ENCODE data around the gene COL5A3. TPM values are rescaled to one million over a fixed set of nuclear protein-coding genes. Genes with fewer than 3 reads are reported as not detected.

The COL5A3 gene
- total RNA-seq, 1 donor from 2014 or later: 68.7 TPM

DNA sequence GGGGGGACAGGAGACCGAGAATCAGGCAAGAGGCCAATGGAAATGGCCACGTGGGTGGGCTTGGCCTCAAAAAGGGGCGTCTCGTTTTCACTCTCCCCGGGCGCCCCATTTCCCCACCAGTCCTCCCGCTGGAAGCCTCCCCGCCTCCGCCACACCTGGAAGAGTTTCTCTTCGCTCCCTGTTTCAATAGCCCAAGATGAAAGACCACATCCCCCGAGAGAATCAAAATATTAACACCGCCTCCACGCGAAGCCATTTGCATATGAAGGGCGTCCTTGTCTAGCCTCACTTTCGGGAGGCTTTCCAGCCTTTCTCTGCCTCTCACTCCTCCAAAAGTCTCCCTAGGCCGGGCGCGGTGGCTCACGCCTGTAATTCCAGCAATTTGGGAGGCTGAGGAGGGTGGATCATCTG lies 73.3 kb downstream of the COL5A3 start:
- no peak for DNase-seq (ENCODE audit: extremely low spot score, unreplicated experiment)
- TF ChIP-seq, protein P1, sequence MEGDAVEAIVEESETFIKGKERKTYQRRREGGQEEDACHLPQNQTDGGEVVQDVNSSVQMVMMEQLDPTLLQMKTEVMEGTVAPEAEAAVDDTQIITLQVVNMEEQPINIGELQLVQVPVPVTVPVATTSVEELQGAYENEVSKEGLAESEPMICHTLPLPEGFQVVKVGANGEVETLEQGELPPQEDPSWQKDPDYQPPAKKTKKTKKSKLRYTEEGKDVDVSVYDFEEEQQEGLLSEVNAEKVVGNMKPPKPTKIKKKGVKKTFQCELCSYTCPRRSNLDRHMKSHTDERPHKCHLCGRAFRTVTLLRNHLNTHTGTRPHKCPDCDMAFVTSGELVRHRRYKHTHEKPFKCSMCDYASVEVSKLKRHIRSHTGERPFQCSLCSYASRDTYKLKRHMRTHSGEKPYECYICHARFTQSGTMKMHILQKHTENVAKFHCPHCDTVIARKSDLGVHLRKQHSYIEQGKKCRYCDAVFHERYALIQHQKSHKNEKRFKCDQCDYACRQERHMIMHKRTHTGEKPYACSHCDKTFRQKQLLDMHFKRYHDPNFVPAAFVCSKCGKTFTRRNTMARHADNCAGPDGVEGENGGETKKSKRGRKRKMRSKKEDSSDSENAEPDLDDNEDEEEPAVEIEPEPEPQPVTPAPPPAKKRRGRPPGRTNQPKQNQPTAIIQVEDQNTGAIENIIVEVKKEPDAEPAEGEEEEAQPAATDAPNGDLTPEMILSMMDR (IDR thresholded peaks at IDR 0.05): no peak

DNA sequence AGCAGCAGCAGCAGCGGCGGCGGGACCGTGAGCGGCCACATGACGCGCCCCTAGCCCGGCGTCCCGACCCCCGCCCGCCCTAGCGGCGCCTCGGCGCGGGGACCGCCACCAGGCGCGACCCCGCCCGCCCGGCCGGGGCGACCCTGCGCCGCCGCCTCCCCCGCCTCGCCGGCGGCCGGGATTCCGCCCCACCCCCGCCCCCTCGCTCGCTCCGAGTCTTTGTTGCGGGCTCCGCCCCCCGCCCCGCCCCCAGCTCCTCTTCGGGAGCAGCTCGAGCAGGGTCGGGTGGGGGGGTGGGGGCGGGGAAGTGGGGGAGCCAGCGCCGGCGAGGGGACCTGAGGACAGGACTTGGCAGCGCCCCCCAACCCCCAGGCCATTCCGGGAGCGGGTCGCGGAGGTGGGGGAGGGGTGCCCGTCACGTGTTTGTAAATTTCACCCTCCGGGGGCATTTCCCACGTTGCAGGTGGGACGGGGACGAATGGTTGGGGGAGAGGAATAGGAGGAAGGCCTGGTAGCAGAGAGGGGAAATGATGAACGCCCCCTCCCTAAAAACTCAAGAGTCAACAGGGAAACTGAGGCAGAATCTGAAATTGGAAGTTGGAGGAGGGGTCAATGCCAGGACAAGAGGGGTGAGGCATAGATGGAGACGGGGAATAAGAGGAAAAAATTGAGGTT lies 73.8 kb downstream of the COL5A3 start, which contains the start of gene OLFM2:
TSS of gene OLFM2 (minus strand) at position 190 of the 675 bp plus-strand sequence. CDS start at position 41, 149 bp downstream.
- Mint-ChIP-seq H3K36me3 (ENCODE audit: unreplicated experiment) (peaks cover 3% of the 10 kb centered on the region), H3K4me1 (ENCODE audit: unreplicated experiment) (peaks cover 46% of the 10 kb centered on the region), H3K9me3 (ENCODE audit: unreplicated experiment) (peaks cover under 1% of the 10 kb centered on the region), H3K27me3 (ENCODE audit: unreplicated experiment) (no peaks in the 10 kb centered on the region), H3K27ac (ENCODE audit: unreplicated experiment) (peak within 1 kb of the TSS; percentile 93), H3K4me3 (ENCODE audit: unreplicated experiment) (peak within 1 kb of the TSS; percentile 97)
- DNase-seq (ENCODE audit: extremely low spot score, unreplicated experiment): no peak
- TF ChIP-seq, protein P1 (IDR thresholded peaks at IDR 0.05): no peak

More for the DNA sequence above, 73.3 kb downstream of the COL5A3 start:
- H3K27me3 Mint-ChIP-seq (ENCODE audit: unreplicated experiment): no peaks in the 10 kb centered on the region
- H3K27ac Mint-ChIP-seq (ENCODE audit: unreplicated experiment): peak overlapping the region; percentile 55
- peak overlapping the region; percentile 62 for H3K4me3 Mint-ChIP-seq (ENCODE audit: unreplicated experiment)
- no peaks in the 10 kb centered on the region for H3K36me3 Mint-ChIP-seq (ENCODE audit: unreplicated experiment)
- peaks cover 6% of the 10 kb centered on the region for H3K9me3 Mint-ChIP-seq (ENCODE audit: unreplicated experiment)
- H3K4me1 Mint-ChIP-seq (ENCODE audit: unreplicated experiment): peaks cover 42% of the 10 kb centered on the region

DNA sequence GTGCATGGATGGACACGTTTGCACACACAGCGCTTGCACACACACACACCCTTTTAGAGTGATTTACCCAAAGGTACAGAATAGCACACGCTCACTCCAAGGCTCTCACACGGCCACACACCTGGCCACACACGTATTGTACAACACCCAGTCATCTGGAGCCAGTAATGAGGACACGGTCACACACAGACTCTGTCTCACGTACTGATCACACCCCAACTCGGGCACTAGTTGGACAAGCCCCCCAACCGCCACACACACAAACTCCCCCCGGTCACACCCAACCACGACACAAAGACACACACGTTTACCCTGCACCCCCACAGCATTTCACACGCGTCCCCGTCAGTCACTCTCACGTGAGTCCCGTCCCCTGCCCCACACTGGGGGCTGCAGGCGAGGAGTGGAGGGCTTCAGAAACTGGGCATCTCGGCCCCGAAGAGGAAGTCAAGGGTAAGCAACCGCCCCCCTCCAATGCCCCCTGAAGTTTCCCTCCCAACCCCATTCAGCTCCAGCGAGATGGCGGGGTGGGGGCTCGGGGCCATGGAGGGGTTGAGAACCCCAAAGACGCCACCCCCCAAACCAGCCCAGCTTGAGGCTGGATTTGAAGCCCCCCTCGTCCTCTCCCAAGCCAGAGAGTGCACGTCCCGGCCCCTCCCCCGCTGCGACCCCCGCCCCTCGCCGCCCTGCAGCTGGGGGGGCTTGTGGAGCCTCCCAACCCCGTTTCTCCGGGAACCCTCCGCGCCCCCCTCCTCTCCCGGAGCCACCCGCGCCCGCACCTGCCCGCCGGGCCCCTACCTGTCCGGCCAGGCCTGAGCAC lies 74.6 kb downstream of the COL5A3 start:
- H3K4me3 Mint-ChIP-seq (ENCODE audit: unreplicated experiment): peak overlapping the region; percentile 97
- no peaks in the 10 kb centered on the region for H3K27me3 Mint-ChIP-seq (ENCODE audit: unreplicated experiment)
- H3K36me3 Mint-ChIP-seq (ENCODE audit: unreplicated experiment): peaks cover 5% of the 10 kb centered on the region
- H3K9me3 Mint-ChIP-seq (ENCODE audit: unreplicated experiment): no peaks in the 10 kb centered on the region
- peak overlapping the region; percentile 93 for H3K27ac Mint-ChIP-seq (ENCODE audit: unreplicated experiment)
- H3K4me1 Mint-ChIP-seq (ENCODE audit: unreplicated experiment): peaks cover 47% of the 10 kb centered on the region
- no peak for DNase-seq (ENCODE audit: extremely low spot score, unreplicated experiment)
- TF ChIP-seq, protein P1 (IDR thresholded peaks at IDR 0.05): no peak

DNA sequence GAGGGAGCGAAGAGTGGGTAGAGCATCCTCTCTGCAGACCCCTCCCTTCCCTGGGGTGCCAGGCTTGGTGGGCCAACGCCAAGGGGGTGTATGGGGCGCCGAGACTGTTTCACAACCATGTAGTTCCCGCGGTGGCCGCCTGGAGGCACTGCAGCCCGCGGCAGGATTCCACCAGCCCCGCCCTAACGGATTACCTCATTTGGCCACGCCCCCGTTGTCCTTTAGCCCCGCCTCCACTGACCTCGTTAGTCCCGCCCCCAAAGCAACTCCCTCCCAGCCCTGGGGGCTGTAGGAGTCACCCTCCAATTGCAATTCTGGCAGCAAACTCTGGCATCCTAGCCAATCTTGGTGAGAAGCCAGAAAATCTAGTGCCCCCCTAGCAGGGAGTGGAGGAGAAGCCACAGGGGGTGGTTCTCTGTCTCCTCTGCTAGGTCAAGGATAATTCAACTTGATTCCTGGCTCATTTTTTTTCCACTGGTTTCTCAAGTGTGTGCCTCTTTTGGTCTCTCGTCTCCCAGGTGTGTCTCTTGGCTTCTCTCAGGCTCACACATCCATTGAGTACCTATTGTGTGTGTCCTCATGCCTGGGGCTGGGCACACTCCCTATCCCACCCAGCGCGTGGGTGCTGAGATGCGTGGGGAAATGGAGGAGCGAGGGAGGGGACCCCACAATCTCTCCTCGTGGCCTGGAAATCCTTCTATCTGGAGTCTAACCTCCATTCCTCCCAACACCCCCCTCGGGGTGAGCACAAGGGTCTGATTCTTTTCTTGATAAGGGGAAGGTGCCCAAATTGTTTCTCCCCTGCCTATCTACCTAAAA lies 76.0 kb downstream of the COL5A3 start:
- DNase-seq (ENCODE audit: extremely low spot score, unreplicated experiment): peak; percentile 98
- Mint-ChIP-seq H3K4me3 (ENCODE audit: unreplicated experiment) (peak overlapping the region; percentile 97), H3K4me1 (ENCODE audit: unreplicated experiment) (peaks cover 51% of the 10 kb centered on the region), H3K27ac (ENCODE audit: unreplicated experiment) (peak overlapping the region; percentile 93), H3K9me3 (ENCODE audit: unreplicated experiment) (no peaks in the 10 kb centered on the region), H3K27me3 (ENCODE audit: unreplicated experiment) (no peaks in the 10 kb centered on the region), H3K36me3 (ENCODE audit: unreplicated experiment) (peaks cover 5% of the 10 kb centered on the region)
- TF ChIP-seq, protein P1 (IDR thresholded peaks at IDR 0.05): peak; percentile 98
